HG03354 (cell line): ENCODE data around the gene OXSR1.

Experiments used
- ATAC-seq: cut with Tn5 transposase; IDR thresholded peaks from one replicate; pipeline ENCODE4 v1.9.1; 2021; ENCODE audit warnings: mild to moderate bottlenecking; ENCODE audit not compliant: unreplicated experiment, poor library complexity, severe bottlenecking

The OXSR1 gene

GRCh38 chr3:38140326-38141172, 24.8 kb upstream of the OXSR1 start:
- ATAC-seq, result no peak

- no peak for ATAC-seq
These were observed 24.0 kb upstream of the OXSR1 start for GRCh38 chr3:38141173-38141951.

GRCh38 chr3:38141952-38142273, 23.4 kb upstream of the OXSR1 start:
- no peak for ATAC-seq

- ATAC-seq, result no peak
These were observed 22.4 kb upstream of the OXSR1 start for GRCh38 chr3:38142959-38143358.

GRCh38 chr3:38143511-38143910, 21.8 kb upstream of the OXSR1 start:
- ATAC-seq, result no peak

GRCh38 chr3:38146504-38146903, 18.8 kb upstream of the OXSR1 start:
- ATAC-seq, result no peak

- no peak for ATAC-seq
These were observed 17.9 kb upstream of the OXSR1 start for GRCh38 chr3:38147421-38147820.

GRCh38 chr3:38148311-38148882, 16.9 kb upstream of the OXSR1 start:
- ATAC-seq, result no peak

GRCh38 chr3:38149708-38150107, 15.6 kb upstream of the OXSR1 start:
- ATAC-seq, result peak; percentile 50

GRCh38 chr3:38150780-38151528, 14.4 kb upstream of the OXSR1 start:
- ATAC-seq, result no peak

GRCh38 chr3:38151667-38152265, 13.6 kb upstream of the OXSR1 start:
- ATAC-seq, result no peak

GRCh38 chr3:38152609-38153008, 12.7 kb upstream of the OXSR1 start:
- no peak for ATAC-seq

GRCh38 chr3:38153221-38153620, 12.1 kb upstream of the OXSR1 start:
- ATAC-seq, result no peak

GRCh38 chr3:38154033-38154494, 11.3 kb upstream of the OXSR1 start:
- ATAC-seq, result no peak

- no peak for ATAC-seq
These were observed 10.6 kb upstream of the OXSR1 start for GRCh38 chr3:38154625-38155255.

- no peak for ATAC-seq
These were observed 9.5 kb upstream of the OXSR1 start for GRCh38 chr3:38155825-38156224.

GRCh38 chr3:38157117-38157516, 8.2 kb upstream of the OXSR1 start:
- ATAC-seq, result no peak

GRCh38 chr3:38157595-38157994, 7.7 kb upstream of the OXSR1 start:
- no peak for ATAC-seq

GRCh38 chr3:38158472-38158871, 6.9 kb upstream of the OXSR1 start:
- ATAC-seq, result no peak
